GM12891 (cell line): ENCODE results near the gene SH3GL2.
A peak's percentile ranks its signal among the peaks of the same experiment; 100 is the strongest.

Source experiments
- DNase-seq: peaks from one replicate; pipeline ENCODE4 v3.0.0; 2011; ENCODE audit warnings: low spot score; ENCODE audit not compliant: insufficient read length
- FAIRE-seq: peaks from 2 replicates; lab custom pipeline; 2011; peaks lifted over from hg19 to GRCh38; lab: Jason Lieb, UNC
- PAX5 ChIP-seq: IDR thresholded peaks from 2 replicates; pipeline ENCODE4 v1.6.1; 2011; ENCODE audit warnings: low read length, moderate library complexity, mild to moderate bottlenecking; ENCODE audit not compliant: insufficient read depth, severe bottlenecking
- POLR2A ChIP-seq: IDR thresholded peaks from 2 replicates; pipeline ENCODE4 v1.6.1; 2011; ENCODE audit warnings: low read depth, low read length, control low read depth
- POLR2AphosphoS5 ChIP-seq: IDR thresholded peaks from 2 replicates; pipeline ENCODE4 v1.6.1; 2011; ENCODE audit warnings: low read depth, low read length, control low read depth
- POU2F2 ChIP-seq: IDR thresholded peaks from 2 replicates; pipeline ENCODE4 v1.6.1; 2011; ENCODE audit warnings: low read depth, mild to moderate bottlenecking, control low read depth, low read length, moderate library complexity
- SPI1 ChIP-seq: IDR thresholded peaks from 2 replicates; pipeline ENCODE4 v1.6.1; 2011; ENCODE audit warnings: low read depth, low read length, control low read depth
- TAF1 ChIP-seq: IDR thresholded peaks from 2 replicates; pipeline ENCODE4 v1.6.1; 2011; ENCODE audit warnings: low read depth, low read length, control low read depth

SH3GL2 gene

DNA sequence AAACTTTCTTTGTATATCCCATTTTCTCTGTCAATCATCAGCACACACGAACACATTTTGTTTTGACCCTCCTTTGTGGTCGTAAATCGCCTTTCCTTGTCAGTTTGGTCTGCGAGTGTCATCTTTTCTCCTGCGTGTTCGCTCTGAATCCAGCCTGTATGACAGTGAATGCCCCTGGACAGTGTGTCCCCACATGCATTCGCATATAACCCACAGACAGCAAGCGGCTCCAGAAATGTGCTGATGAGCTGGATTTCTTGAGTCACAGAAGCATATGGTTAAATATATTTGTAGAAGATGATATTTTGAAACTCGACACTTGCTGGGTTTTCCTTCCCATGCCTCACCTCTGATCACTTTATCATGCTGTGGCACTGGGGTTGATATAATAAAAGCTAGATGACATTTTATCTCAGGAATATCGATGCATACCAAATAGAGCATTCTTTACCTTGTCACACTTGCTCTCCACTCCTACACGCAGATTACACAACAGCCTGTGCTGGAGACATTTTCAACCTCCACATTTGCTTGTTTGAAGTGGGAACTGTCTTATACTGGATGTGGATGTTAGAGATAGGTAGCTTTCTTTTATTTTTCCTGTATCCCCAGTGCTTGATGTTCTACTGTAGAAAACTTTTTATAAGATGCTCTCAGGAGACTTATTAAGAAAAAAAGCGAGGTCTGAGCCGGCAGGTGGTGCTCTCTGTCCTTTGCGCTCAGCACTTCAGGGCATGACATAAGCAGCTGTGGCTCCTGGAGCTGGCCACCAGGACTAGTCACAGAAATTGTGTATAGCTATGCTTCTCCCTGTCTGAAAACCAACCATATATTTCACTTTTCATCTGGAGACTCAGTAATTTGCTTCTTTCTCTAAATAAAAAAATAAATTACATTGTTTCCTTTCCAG, 215.1 kb downstream of the SH3GL2 start:
- FAIRE-seq (no peak), DNase-seq (no peak)
- no peak for TF ChIP-seq PAX5
- TF ChIP-seq SPI1 = no peak
- no peak for TF ChIP-seq POU2F2
- TF ChIP-seq POLR2AphosphoS5 = no peak
- no peak for TF ChIP-seq POLR2A
- TF ChIP-seq TAF1 = no peak

GRCh38 chr9:17795744-17796143, 216.9 kb downstream of the SH3GL2 start:
- FAIRE-seq (no peak), DNase-seq (no peak)
- TF ChIP-seq POU2F2 (no peak), POLR2AphosphoS5 (no peak), POLR2A (no peak), PAX5 (no peak), TAF1 (no peak), SPI1 (no peak)

GRCh38 chr9:17799369-17799768, 220.5 kb downstream of the SH3GL2 start:
- no peak for DNase-seq
- no peak for TF ChIP-seq SPI1
- TF ChIP-seq TAF1 = no peak
- no peak for TF ChIP-seq POU2F2
- TF ChIP-seq PAX5 = no peak
- no peak for TF ChIP-seq POLR2AphosphoS5
- TF ChIP-seq POLR2A = no peak
- no peak for FAIRE-seq

GRCh38 chr9:17800418-17800817, 221.6 kb downstream of the SH3GL2 start:
- FAIRE-seq = no peak
- TF ChIP-seq POU2F2 (no peak), POLR2AphosphoS5 (no peak), PAX5 (no peak), SPI1 (no peak), POLR2A (no peak), TAF1 (no peak)
- DNase-seq = no peak

DNA sequence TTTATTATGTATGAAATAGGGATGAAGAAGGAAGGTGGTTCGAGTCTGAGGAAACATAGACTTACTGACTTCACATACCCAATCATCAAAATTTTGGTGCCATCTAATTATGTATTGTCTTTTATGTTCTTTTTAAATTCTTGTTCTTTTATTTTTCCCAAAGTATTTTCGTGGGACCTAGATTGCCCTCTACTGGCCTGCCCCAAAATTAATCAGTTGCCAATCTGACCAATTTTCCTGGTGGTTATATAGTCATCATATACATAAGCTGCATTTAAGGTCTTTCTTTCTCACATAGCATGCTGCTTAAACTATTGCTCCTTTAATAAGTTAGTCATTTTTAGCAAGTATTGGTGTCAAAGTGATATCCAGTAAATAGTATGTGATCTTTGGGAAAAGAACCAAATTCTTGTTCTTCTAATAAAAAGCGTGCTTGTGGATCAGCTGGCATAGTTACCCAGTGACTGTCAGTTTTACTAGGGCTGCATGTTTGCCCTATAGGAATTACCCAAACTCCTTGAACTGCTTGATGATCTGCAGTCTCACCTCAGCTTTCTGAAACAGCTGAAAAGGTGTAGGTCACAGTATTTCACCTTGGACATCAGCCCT, 223.5 kb downstream of the SH3GL2 start:
- FAIRE-seq = no peak
- DNase-seq = no peak
- TF ChIP-seq SPI1 = no peak
- TF ChIP-seq POLR2AphosphoS5 = no peak
- TF ChIP-seq TAF1 = no peak
- TF ChIP-seq POU2F2 = no peak
- no peak for TF ChIP-seq PAX5
- no peak for TF ChIP-seq POLR2A

DNA sequence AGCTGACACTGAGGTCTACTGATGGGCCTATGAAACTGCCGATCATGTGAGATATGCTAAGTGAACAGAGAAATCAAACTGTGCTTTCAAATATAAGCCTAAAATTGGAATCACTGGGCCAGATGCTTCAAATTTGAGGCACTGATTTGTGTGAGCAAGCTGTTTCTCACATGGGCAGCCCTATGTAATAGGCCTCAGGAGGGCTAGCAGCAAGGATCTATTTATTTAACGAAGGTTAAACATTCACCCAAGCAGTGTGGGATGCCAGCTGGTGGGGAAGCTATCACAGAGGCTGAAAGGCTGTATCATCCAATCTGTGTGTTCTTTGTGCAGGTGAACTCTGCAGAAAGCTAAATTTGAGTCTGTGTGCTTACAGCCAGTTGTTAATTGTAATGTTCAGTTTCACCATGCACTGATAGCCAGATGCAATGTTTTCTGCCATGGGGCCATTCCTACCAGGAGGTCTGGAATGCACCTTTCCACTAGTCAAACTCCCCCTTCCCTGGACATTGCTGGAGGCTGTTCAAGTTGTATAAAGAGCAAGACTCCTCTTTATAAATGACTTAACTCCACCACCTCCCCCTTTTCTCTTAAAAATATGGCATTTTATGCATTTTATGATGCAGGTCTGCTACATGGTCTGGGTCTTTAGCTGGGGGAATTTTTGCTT, 228.9 kb downstream of the SH3GL2 start:
- FAIRE-seq (no peak), DNase-seq (no peak)
- TF ChIP-seq SPI1 (no peak), POLR2AphosphoS5 (no peak), POU2F2 (no peak), POLR2A (no peak), PAX5 (no peak), TAF1 (no peak)

- TF ChIP-seq TAF1 (no peak), SPI1 (no peak), POLR2A (no peak), PAX5 (no peak), POU2F2 (no peak), POLR2AphosphoS5 (no peak)
- DNase-seq (no peak), FAIRE-seq (no peak)
Observed at GRCh38 chr9:17810317-17810716, 231.5 kb downstream of the SH3GL2 start.

GRCh38 chr9:17810728-17811571, 232.1 kb downstream of the SH3GL2 start:
- FAIRE-seq = no peak
- peak; percentile 14 for DNase-seq
- TF ChIP-seq POU2F2 = no peak
- TF ChIP-seq TAF1 = no peak
- TF ChIP-seq POLR2AphosphoS5 = no peak
- TF ChIP-seq POLR2A = no peak
- no peak for TF ChIP-seq SPI1
- no peak for TF ChIP-seq PAX5

DNA sequence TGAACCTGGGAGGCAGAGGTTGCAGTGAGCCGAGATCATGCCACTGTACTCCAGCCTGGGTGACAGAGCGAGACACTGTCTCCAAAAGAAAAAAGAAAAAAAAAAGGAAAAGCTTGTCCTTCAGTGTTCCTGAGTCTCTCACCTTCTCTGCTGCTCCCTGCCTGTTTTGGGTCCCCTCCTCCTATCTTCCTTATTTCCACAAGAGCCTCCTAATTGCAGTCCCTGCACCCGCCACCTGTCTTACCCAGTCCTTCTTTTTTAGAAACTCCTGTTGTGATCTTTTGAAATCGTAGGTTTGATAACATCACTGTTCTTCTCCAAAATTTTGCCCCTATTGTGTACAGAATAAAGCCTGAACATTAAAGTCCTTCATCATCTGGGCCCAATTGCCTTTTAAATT, 234.9 kb downstream of the SH3GL2 start:
- DNase-seq = no peak
- FAIRE-seq = no peak
- no peak for TF ChIP-seq POLR2AphosphoS5
- no peak for TF ChIP-seq TAF1
- TF ChIP-seq SPI1 = no peak
- TF ChIP-seq POU2F2 = no peak
- no peak for TF ChIP-seq PAX5
- no peak for TF ChIP-seq POLR2A
